Measurements from ENCODE around the gene DHFR. TPM values are rescaled to one million over a fixed set of nuclear protein-coding genes. Genes with fewer than 3 reads are reported as not detected.

The DHFR gene
- total RNA-seq, 1 donor from 2014 or later, result 10.5 TPM

DNA sequence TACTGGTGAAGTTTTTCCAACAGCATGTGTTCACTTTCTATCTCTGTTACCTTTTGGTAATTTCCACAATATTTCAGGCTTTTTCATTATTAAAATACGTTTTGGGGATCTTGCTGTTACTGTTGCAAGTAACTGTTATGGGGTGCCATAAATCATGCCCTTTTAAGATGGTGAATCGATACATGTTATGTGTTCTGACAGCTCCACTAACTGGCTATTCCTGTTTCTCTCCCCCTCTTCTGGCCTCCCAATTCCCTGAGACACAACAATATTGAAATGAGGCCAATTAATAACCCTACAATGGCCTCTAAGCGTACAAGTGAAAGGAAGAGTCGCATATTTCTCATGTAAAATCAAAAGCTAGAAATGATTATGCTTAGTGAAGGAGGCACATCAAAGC is 13.4 kb downstream of the DHFR start:
- ATAC-seq (no peak), DNase-seq (no peak)
- TF ChIP-seq, protein P1, sequence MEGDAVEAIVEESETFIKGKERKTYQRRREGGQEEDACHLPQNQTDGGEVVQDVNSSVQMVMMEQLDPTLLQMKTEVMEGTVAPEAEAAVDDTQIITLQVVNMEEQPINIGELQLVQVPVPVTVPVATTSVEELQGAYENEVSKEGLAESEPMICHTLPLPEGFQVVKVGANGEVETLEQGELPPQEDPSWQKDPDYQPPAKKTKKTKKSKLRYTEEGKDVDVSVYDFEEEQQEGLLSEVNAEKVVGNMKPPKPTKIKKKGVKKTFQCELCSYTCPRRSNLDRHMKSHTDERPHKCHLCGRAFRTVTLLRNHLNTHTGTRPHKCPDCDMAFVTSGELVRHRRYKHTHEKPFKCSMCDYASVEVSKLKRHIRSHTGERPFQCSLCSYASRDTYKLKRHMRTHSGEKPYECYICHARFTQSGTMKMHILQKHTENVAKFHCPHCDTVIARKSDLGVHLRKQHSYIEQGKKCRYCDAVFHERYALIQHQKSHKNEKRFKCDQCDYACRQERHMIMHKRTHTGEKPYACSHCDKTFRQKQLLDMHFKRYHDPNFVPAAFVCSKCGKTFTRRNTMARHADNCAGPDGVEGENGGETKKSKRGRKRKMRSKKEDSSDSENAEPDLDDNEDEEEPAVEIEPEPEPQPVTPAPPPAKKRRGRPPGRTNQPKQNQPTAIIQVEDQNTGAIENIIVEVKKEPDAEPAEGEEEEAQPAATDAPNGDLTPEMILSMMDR (IDR thresholded peaks at IDR 0.05), result no peak
- Histone ChIP-seq H3K27ac (no peak overlapping the region), H3K4me1 (no peaks in the 10 kb centered on the region), H3K27me3 (ENCODE audit: low read depth) (no peaks in the 10 kb centered on the region), H3K4me3 (no peak overlapping the region), H3K36me3 (peaks cover 11% of the 10 kb centered on the region), H3K9me3 (no peaks in the 10 kb centered on the region)
- intact Hi-C loops (cut with DNase I), result no loop called here

DNA sequence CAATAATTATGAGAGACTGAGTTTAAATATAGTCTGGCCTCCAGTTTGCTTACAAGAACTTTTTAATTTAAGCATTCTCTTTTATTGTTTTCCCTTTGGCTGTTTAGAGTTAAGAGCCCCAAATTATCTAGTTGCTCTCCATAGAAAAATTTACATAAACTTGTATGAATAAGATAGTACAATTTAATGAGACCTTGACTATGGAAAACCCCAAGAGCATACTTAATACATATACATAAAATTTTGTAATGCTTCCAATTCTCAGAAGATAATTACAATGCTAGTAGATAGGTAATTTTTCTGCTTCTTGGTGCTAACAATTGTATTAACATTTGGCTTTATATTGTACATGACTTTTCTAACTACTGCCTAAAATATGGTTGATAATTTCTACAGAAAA is 20.6 kb downstream of the DHFR start:
- intact Hi-C loops (cut with DNase I), result no loop called here
- TF ChIP-seq, protein P1 (IDR thresholded peaks at IDR 0.05), result no peak
- ATAC-seq, result no peak
- no peaks in the 10 kb centered on the region for H3K4me1 ChIP-seq
- no peak overlapping the region for H3K4me3 ChIP-seq
- H3K9me3 ChIP-seq, result no peaks in the 10 kb centered on the region
- H3K36me3 ChIP-seq, result peaks cover 6% of the 10 kb centered on the region
- no peak for DNase-seq
- no peaks in the 10 kb centered on the region for H3K27me3 ChIP-seq (ENCODE audit: low read depth)
- H3K27ac ChIP-seq, result no peak overlapping the region

DNA sequence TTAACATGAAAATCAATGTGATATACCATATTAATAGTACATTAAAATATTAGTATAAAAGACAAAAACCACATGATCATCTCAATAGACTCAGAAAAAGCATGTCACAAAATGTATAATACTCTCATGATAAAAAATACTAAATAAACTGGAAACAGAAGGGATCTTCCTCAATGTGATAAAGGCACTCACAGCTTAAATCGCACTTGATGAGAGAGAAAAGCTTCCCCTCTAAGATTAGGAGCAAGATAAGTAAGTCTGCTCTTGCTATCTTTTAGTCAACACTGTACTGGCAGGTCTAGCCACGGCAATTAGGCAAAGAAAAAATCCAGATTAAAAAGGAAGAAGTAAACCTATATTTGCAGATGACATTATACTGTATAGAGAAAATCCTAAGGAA is 22.1 kb downstream of the DHFR start:
- intact Hi-C loops (cut with DNase I), result no loop called here
- DNase-seq (no peak), ATAC-seq (no peak)
- Histone ChIP-seq H3K36me3 (peaks cover 5% of the 10 kb centered on the region), H3K4me1 (no peaks in the 10 kb centered on the region), H3K4me3 (no peak overlapping the region), H3K27me3 (ENCODE audit: low read depth) (no peaks in the 10 kb centered on the region), H3K9me3 (no peaks in the 10 kb centered on the region), H3K27ac (no peak overlapping the region)
- TF ChIP-seq, protein P1 (IDR thresholded peaks at IDR 0.05), result no peak

DNA sequence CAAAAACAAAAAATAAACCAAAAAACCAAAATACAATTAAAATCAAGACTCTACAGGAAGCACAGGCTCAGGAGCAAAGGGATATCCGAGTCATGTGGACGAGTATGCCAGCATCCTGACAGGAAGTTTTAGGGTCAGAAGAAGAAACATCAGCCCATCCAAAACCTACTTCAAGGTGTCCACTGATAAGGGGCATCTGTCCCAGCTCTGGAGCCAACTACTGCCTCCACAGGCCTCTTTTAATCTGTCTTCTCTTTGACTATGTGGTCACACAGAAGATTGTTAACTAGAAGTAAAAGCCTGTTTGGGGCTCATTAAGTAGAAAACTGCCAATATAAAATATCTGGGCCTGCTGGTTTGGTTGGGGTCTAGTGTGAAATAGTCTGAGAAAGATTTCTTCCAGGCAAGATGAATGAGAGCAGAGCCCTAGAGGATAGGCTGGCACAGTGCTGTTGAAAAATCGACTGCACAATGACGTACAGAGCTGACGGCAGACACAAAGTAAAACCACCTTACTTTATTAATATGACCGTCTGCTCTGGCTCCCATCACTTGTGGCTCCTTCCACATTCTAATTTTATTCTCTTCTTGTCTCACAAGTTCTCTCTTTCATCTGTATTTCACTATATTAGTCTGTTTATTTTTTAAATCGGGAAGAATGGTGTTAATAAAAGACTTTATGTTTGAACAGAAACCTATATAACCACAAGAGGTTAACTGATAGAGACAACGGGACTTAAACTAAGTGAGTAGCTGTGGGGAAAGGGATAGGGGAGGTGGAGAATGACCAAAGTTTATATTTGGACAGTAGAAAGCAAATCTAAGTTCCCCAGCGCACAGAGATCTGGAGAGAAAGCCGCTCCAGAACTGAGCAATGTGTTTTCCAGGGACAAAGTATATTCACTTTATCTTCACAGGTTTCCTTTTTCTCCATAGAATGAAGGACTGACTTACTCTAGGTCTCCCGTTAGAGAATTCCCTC is 23.2 kb downstream of the DHFR start:
- Histone ChIP-seq H3K4me1 (no peaks in the 10 kb centered on the region), H3K27ac (no peak overlapping the region), H3K27me3 (ENCODE audit: low read depth) (no peaks in the 10 kb centered on the region), H3K36me3 (no peaks in the 10 kb centered on the region), H3K4me3 (no peak overlapping the region), H3K9me3 (no peaks in the 10 kb centered on the region)
- TF ChIP-seq, protein P1 (IDR thresholded peaks at IDR 0.05), result no peak
- intact Hi-C loops (cut with DNase I), result no loop called here
- DNase-seq, result no peak
- ATAC-seq, result no peak

DNA sequence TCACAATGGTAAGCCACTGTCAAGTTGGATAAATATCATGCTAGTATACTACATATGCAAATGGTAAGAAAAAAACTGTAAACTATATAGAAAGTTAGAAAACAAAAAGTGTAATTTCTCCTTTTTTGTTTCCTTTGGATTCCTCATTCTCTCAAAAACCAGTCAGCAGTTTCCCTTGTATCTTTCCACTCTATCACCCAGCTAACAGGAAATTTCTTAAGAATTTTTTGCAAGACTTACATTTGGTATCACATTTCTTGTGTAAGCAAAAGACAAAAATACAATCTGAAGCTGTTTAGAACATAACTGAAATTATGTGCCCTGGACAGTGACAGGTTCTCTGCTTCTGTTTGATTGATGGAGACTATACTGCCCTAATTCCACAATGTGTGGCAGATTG is 25.5 kb downstream of the DHFR start:
- H3K27me3 ChIP-seq (ENCODE audit: low read depth), result no peaks in the 10 kb centered on the region
- TF ChIP-seq, protein P1 (IDR thresholded peaks at IDR 0.05), result no peak
- no peaks in the 10 kb centered on the region for H3K36me3 ChIP-seq
- ATAC-seq, result no peak
- H3K4me1 ChIP-seq, result no peaks in the 10 kb centered on the region
- H3K27ac ChIP-seq, result no peak overlapping the region
- no peaks in the 10 kb centered on the region for H3K9me3 ChIP-seq
- intact Hi-C loops (cut with DNase I), result no loop called here
- no peak for DNase-seq
- no peak overlapping the region for H3K4me3 ChIP-seq

Data from lower lobe of right lung (tissue), 2 donors.